ENCODE measurements around the gene NAA80.

Gene NAA80

DNA sequence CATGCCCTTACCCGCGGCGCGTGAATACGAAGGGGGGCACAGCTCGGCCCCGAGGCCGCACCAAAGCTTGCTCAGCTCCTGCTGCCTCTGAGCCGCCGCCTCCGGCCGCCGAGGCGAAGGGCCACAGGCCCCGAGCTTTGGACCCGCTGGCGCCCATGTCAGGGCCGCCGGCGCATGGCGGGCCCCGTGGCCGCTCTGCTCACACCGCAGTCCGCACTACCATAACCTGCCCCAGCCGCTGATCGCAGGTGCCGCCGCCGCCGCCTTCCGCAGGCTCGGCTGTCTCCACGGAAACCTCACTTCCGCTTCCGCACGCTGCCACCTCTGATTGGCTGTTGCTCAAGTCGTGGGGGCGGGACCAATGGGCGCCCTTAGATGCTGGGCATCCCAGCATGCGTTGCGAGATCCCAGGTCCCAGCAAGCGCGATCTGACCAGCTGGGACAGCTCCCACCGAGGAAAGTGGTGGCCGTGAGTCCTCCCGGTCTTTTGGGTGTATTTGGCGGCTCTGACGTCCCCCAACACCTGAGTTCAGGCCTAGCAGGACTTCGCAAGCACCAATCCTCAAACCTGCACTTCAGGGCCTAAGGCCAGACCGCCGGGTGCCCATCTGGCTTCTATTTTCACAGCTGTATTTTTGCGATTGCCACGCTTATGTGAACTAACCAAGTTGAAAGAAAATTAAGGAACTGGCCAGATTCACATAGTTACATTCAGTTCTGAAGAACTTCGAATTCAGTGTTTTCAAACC lies 28.9 kb upstream of the NAA80 start, which contains the start of gene TUSC2:
TUSC2 (minus strand) TSS at position 281 of the 749 bp plus-strand sequence; CDS start at position 157, 124 bp downstream.
- peak; percentile 79 for FAIRE-seq

DNA sequence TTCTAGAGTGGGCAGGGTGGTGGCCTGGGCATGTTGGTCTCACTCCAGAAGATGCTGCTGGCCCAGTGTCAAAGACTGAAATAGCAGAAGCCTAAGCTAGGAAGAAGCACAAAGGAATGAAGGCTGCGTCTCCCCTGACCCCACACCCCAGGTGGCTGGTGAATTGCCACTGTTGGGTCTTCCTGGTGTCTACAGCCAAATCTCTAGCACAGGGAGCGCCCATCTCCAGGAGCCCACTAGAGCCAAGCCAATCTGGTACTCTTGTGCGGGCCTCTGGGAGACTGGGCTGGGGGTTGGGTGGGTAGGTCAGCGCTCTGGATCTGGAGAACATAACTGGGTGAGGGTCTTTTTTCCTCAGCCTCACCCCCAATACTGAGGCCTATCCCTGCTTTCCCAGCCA lies 27.9 kb upstream of the NAA80 start:
- FAIRE-seq = no peak

DNA sequence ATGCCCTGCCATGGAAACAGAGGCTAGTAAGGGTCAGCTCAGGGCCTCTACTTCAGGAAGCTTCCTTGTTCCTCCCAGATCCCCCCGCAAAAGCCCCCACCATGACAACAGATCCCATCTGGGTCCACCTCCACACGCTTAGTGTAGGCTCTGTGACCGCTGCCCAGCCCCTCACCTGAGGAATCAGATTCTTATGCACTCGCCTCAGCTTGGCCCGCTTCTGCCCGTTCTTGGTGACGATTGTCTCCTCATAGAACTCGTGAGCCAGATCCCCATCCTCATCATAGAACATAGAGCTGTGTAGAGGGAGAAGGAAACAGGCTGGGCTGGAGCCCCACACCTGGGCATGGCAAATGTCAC lies 27.0 kb upstream of the NAA80 start:
- FAIRE-seq = no peak

DNA sequence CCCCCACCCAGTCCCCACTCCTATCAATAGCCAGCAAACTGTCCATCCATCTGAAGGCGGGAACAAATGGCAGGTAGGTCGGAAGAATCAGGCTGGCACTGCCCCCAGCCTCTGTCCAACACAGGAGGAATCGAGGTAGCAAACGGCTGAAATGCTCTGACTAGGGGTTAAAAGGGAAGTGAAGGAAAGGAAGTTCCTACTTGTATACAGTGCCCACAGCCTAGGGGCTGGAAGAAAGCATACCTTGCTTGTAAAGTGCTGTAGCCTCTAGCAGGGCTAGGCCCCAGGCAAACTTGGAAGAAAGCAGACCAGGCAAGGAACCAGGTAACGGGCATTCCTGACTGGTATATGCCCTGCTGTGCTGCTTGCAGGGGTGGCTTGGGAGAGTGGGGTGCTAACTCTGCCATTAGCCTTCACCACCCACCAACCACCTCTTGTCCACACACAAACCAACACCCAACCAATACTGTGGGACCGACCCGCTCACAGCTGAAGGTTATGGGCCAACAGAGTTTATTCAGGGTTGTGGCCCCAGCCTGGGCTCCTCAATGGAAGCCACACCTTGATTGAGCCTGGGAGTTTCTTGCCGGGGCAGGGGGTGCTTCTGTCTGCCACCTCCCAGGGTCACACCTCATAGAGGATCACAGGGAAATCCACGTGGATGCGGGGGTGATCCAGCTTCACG lies 26.4 kb upstream of the NAA80 start:
- FAIRE-seq = no peak

DNA sequence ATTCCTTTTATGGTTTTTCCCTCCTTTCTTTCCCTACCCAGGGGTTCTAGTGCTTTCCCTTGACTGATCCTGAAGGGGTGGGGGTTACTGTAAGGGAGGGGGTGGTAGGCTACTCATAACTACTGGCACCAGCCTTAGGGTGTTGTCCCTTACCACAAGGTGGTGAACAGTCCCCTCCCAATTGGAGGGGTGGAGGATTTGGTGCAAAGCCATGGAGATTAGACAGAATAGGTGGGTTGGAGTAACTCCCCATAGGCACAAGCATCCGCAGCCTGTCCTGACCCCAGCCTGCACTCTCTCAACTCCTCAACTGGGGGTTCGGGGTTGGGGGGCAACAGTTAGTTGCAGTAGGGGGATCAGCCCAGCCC lies 25.9 kb upstream of the NAA80 start:
- no peak for FAIRE-seq

DNA sequence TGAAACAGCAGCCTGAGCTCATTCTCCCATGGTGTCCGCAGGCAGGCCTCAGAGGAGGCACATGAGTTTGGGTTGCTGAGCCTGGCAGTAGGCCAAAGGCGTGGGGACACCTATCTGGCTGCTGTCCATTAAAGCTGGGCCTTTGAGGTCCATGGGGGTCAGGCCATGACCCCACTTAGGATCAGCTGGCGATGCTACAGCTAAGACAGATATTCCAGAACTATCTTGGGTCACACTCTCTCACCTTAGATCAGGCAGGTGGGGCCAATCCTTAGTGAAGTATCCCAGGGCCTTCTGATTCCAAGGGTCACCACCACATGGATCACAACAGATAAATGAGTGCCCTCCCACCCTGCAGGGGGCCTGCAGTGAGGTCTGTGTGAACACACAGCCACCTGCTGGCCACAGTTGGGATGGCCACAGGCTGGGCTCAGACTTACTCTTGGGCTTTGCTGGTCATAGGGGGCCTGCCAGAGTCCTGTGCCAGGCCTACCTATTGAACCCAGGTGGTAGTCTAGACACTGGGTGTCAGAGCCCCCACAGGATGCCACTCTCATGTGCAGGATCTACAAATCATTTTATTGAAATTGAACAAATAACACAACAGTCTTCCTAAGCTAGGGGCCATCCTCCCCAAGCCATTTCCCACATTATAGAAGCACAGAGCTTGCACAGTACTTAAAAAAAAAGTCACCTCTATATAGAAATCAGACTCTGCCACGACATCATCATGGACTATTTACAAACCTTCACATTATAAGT lies 25.3 kb upstream of the NAA80 start:
- no peak for FAIRE-seq

DNA sequence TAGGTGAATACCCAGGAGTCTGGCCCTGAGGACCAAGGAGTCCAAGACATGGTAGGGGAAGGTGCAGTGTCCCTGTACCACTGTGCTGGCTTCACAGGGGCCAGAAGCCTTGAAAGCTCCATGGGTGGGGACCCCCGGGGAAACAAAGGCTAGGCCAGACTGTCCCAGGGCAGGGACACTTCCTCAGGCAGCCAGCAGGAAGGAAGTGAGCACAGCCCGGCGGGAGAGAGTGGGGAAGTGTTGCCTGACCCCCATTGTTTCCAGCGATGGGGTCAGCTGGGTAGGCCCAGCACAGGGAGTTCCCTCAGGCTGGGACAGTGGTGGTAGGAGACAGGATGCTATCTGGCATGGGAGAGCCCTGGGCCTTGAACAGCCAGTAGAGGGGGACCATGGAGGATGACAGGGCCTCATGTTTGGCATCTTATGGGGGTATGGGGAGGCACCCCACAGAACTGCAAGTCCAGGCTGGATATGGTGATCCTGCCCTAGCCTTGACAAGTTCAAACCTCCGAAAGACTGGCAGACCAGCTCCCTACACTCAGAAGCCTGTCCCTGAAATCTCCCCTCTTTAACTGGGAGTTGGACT lies 24.5 kb upstream of the NAA80 start:
- FAIRE-seq = no peak

DNA sequence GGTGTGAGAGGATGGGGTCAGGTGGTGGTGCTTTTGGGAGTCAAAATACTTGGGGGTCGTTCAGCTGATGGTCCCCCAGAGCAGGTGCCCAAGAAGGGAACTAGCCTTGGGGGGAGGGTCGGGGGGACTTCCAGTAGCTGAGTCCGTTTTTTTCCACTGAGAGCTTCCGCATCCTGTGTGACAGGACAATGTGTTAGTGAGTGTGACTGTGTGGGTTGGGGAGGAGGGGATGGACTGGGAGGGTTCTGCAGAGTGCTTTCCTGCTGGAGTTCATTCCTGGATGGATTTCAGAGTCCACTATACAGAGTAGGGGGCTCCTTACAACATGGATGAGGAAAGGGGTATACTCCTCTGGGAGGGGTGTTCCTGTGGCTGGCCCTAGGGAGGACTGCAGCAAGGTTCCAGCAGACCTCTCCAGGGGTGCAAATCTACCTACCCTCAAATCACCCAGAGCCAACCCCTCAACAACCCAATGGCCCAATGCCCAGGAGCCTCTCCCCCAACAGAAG lies 23.9 kb upstream of the NAA80 start:
- no peak for FAIRE-seq

DNA sequence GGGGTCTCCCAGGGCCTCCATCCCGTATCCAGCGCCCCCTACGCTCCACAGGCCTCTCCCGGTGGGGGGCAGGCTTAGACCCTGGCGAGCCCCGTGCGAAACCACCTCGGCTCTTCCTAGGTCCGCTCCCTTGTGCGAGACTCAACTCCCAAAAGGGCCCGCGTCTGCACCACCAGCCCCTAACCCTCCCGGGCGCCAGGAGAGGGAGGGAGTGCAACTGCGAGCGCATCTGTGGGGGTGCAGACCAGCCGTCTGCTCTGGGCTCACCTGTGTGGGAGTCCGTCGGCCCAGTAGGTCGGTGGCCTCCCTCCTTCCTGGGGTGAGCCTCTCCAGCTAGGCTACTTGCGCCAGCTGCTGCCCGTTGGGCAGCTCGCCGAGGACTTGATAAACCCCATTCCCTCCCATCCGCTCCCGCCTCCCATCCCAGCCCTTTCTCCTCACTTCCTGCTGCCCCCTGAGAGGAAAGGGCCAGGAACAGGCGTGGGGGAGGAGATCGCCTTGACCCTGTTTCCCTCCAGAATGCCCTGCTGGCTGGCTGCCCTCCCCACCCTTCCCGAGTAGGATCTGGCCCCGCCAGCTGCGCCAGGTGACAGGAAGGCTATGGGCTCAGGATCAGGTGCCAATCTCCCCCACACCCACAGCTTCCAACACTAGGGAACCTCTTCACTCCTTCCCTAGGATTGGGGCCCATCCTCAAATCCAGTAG lies 23.3 kb upstream of the NAA80 start, which contains the start of gene HYAL2:
HYAL2 (minus strand) TSS at position 360 of the 706 bp plus-strand sequence. CDS start 2,256 bp downstream, outside the sequence.
- FAIRE-seq = no peak

DNA sequence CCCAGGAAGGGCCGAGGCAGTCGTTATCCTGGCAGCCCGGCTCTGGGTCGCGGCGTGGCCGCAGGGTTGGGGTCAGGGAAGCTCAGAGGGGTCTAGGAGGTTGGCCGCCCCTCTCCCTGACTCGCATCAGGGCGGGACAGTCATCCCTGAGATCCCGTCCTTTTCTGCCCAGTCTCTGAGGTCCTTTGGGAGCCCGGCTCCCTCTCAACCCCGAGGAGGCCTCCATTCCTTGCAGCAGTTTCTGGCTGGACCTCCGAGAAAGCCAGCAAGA lies 22.8 kb upstream of the NAA80 start:
- FAIRE-seq = no peak

DNA sequence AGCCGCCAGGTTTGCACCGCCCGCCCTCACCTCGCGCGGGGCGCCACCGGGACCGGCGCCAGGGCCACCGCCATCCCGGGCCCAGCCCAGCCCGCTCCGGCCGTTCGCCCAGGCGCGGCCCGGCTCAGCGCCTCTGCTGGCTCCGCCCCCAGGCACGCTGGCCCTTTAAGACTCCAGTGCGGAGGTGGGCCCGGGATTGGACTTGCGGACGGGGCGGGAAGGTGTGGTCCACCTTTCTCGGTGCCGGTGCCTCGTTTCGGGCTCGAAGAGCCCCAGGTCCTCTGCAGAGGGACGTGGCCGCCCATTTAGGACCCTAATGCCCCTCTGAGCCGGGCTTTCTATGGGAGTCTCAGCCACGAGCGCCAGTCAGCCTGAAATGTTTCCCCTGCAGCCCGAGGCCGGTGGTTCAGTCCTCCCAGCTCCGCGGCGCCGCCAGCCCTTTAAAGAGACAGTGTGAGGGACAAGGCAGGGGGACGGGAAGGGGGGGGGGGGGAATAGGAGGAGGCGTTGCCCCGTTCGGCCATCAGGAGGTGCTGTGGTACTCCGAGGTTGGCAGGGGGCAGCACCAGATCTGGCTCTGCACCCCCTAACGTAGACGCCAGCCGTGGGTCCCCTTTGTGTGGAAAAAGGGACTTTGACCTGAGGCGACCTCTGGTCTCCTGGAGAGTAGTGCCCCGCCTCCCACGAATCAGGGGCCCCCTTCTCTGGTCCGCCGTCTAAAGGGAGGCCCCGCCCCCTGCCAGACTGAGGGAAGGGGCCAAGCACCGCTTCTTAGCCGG lies 22.3 kb upstream of the NAA80 start:
- FAIRE-seq = no peak

DNA sequence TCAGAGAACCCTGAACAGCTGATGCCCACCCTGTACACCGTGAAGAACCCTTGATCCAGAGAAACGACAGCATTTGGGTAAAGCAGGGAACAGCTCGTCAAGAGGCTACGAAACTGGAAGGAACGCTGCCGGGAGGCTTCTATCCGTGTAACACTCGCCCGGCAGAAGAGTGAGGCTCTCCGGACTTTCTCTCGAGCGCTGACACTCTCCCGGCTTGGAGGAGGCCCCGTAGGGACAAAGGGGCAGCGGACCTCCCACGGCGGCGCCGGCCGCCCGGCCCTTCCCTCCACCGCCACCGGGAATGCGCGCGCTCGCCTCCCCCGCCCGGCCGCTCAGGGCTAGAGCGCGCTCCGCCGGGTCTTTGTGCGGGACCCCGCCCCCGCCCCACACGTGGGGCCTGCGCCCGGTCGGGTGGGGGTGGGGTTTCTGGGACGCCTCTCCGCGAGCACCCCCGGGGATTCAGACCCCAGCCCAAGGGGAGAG lies 21.7 kb upstream of the NAA80 start:
- FAIRE-seq = no peak

DNA sequence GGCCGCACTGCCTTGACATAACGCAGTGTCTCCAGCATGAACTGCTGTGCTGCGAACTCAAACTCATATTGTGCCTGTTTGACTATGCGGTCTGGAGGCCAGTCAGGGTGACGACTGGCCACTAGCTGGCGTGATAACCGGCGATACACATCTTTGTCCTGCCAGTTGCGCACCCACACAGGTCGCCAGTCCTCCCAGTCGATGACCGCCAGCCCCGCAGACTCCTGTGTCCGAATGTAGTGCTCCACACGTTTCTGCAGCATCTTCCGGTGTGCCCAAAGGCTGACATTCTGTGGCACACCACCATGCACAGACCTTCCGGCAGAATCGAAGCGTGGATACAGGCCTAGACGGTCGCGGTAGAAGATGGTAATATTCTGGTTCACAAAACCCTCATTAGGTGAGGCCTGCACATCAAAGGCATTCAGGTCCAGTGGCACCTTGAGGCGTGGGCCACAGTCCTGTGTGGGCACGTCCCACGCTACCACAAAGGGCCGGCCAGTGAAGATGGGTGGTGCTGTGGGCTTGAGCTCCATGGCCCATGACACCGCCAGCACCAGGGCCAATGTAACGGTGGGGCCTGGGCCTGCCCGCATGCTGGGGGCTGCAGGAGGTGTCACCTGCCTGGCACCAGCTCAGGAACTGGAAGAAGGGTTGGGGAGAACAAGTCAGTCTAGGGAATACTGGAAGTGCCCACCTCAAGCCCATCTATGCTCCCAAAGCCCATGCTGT lies 20.9 kb upstream of the NAA80 start:
- FAIRE-seq = no peak

DNA sequence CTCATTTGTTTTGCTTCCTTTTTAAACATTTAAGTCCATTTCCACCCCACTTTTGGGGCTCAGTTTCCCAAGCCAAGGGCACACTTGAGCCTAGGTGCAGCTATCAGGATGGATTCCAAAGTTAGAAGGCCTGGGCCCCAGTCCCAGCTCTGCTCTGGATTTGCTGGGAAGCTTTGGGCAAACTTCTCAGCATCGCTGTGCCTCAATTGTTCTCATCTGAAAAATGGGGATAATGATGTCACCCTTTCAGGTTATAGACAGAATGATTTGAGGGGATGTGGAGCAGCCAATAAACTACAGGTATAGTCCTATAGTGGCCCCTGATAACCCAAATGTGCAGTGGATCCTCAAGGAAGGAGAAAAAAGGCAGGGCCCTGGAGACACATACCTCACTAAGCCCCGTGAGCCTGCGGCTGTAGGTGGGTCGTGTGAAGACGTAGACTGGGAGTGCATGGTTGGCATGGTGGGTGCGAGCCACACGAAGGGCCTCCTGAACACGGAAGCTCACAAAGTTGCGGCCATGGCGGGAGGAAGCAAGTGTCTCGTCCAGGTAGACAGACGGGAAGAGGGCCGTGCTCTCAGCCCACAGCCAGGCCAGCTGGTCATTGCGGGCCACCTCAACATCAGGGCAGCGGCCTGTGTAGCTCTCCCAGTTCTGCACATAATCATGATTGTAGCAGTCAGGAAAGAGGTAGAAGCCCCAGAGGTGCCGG lies 20.1 kb upstream of the NAA80 start:
- no peak for FAIRE-seq

DNA sequence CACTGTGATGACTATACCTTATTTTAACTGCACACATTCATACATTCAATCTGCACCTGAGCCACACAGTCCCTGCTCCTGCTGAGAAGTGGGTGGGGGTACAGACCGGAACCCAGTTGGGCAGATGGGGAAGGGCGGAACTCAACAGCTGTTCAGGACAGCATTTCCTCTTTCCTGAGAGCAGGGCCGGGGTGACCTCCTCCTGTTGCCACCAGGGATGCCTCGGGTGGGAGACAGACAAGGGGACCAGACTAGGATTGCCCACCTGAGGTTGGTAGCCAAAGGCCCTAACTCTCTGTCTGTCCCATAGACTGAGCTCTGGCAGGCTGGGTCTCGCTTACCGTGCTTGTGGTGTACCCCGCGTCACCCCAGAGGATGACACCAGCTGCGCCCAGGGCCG lies 19.4 kb upstream of the NAA80 start:
- no peak for FAIRE-seq

DNA sequence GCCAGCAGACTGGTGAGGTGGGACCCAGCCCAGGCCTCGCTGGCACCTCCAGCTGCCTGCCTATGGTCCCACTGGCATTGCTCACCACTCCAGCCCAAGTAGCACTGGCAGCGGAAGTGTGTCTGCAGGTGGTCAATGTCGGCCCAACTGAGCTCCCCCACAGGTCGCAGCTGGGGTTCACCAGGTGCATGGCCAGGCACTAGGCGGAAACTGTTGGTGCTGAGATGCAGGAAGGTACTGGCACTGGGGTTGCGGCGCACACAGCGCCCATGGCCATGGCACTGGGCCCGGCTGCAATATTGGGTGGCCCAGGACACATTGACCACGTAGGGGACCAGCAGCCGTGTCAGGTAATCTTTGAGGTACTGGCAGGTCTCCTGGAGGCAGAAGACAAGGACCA lies 19.0 kb upstream of the NAA80 start:
- no peak for FAIRE-seq

DNA sequence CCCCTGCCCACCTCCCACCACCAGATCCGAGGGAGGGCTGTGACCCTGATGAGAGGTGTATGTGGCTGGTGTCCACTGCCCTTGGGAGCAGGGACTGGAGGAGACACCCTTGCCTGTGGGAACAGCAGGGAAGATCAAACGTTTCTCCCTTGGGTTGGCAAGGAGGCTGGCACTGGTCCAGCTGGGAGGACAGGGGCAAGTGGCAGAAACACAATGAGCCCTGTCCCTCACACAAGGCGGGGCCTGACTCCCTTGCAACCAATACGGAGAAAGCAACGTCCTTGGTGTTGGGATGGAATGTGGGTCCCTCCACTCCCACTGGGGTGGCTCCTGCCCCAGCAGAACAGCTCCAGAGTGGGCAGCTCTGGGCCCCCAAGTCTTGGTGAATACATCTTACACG lies 18.1 kb upstream of the NAA80 start:
- no peak for FAIRE-seq

DNA sequence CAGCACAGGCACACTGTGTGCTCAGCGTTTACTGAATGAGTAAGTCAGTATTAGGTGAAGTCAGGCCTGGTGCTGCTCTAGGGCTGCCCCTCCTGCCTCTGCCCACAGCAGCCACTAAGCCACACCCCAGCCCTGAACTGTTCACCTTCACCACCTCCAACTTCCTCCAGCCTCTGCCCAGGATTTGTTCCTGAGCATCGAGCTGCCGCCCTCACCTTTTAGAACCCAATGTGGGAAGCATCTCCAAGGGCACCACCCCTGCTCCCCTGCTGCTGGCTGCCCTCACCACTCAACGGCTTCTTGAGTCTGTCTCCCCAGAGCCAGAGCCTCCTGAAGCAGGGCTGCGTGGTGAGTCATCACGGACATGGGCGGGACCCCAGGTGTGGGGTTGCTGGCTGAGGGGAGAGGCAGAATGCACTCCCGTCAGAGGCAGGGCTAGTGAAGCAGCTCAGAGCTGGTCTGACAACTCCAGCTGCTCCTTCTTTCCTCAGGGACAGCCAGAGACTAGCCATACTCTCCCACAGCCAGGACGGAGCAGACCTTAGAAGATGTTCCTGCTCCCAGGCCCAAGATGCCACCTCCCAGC lies 17.5 kb upstream of the NAA80 start:
- no peak for FAIRE-seq

DNA sequence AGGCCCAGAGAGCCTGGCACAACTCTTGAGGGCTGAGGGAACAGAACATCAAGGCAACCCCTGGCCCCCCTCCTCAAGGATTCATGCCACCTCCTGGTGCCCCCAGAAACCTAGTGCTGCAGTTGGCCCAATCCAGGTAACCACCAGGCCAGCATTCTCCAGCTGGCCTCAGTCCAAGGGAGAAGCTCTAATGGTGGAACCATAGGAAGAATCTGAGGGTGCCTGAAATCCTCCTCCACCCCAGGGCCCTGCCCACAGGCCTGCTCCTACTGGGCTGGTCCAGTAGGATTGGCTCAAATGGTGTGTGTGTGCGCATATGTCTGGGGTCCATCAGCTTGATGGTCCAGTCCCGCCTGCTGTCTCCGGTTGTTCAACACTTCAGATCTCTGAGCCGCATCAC lies 15.6 kb upstream of the NAA80 start:
- FAIRE-seq = no peak

DNA sequence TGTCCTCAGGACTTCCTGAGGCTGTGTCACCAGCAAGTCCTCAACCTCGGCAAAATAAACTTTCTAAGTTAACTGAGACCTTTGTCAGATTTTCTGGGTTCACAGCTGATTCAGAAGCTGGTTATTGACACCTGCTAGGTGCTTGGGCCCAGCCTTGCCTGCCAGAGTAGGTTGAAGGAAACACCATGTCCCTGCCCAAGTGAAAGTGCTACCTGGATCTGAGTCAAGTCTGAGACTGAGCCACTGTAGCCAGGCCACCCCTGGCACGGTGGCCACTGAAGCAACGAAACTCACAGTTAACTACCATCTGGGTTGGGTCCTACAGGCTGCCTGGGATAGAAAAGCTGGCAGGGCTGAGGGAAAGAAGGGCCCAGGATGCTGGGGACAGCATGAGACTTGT lies 15.1 kb upstream of the NAA80 start:
- FAIRE-seq = no peak

All from islet of Langerhans (tissue), 1 donor.